Keratinocyte (primary cell): ENCODE results near the gene SREBF2.

ENCODE experiments used
- EZH2 ChIP-seq: IDR thresholded peaks from one replicate; pipeline ENCODE4 v1.6.1; 2012; ENCODE audit warnings: inconsistent platforms, mild to moderate bottlenecking, low read length, moderate library complexity
- TF ChIP-seq, protein P1 (sequence below), 3 experiments: IDR thresholded peaks in 1 of 3; conservative IDR thresholded peaks in 1 of 3; optimal IDR thresholded peaks in 1 of 3; 2 replicates in 2 of 3; 3 replicates in 1 of 3; pipeline versions ENCODE3 to v1.5.1; 2011; ENCODE audit warnings: low read length in 3 of 3, mild to moderate bottlenecking in 3 of 3, moderate library complexity in 2 of 3, control low read depth in 1 of 3, inconsistent platforms in 1 of 3; ENCODE audit not compliant: insufficient read depth in 2 of 3; ENCODE audit errors: extremely low read depth in 1 of 3

DNA sequence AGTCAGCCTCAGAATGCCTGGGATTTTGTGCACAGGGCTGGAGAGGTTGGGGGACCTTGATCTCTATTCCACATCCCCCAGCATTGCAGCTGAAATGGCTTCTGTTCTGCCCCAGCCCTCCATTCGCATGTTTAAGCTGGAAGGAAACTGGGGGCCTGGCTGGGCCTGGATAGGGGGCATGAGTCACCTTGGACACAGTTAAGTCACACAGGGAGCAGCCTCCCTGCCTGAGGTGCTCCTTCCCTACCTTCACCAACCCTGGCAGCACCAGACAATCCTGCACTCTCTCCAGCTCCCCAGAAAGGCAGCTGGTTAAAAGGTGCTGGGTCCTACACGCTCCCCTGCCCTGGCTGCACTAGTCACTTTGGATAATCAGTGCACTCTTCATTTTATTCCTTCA is 119.8 kb downstream of the SREBF2 start:
- TF ChIP-seq, protein P1, sequence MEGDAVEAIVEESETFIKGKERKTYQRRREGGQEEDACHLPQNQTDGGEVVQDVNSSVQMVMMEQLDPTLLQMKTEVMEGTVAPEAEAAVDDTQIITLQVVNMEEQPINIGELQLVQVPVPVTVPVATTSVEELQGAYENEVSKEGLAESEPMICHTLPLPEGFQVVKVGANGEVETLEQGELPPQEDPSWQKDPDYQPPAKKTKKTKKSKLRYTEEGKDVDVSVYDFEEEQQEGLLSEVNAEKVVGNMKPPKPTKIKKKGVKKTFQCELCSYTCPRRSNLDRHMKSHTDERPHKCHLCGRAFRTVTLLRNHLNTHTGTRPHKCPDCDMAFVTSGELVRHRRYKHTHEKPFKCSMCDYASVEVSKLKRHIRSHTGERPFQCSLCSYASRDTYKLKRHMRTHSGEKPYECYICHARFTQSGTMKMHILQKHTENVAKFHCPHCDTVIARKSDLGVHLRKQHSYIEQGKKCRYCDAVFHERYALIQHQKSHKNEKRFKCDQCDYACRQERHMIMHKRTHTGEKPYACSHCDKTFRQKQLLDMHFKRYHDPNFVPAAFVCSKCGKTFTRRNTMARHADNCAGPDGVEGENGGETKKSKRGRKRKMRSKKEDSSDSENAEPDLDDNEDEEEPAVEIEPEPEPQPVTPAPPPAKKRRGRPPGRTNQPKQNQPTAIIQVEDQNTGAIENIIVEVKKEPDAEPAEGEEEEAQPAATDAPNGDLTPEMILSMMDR (optimal IDR thresholded peaks at IDR 0.05 in 1 of 3, IDR thresholded peaks at IDR 0.05 in 1 of 3, conservative IDR thresholded peaks at IDR 0.05 in 1 of 3; ENCODE audit: extremely low read depth in 1 of 3, insufficient read depth in 2 of 3, low read length in 3 of 3) = no peak
- TF ChIP-seq EZH2 = no peak
